C4-2B (cell line): Measurements from ENCODE around the gene PALM2AKAP2.
"Not testable (repeated sequence)": the region's sequence is repeated elsewhere in the genome, so short reads cannot be mapped to it uniquely, and the experiment has no call there.

Source experiments
- H3K27ac ChIP-seq: fragments of 450-650 bp; 2 replicates; pipeline ENCODE4 v1.5.1; 2017
- CTCF ChIP-seq: fragments of 450-650 bp; conservative IDR thresholded peaks from 2 replicates; pipeline ENCODE4 v1.5.1; 2017; ENCODE audit warnings: mild to moderate bottlenecking
- ZFX ChIP-seq: fragments of 450-650 bp; IDR thresholded peaks from 2 replicates; pipeline ENCODE4 v1.6.1; 2017

PALM2AKAP2 gene

GRCh38 chr9:109813829-109814228, 33.8 kb downstream of the PALM2AKAP2 start:
- TF ChIP-seq ZFX = no peak
- TF ChIP-seq CTCF = no peak
- H3K27ac ChIP-seq = no peak overlapping the region

GRCh38 chr9:109815366-109815947, 35.5 kb downstream of the PALM2AKAP2 start:
- no peak for TF ChIP-seq CTCF
- no peak for TF ChIP-seq ZFX
- H3K27ac ChIP-seq = no peak overlapping the region

GRCh38 chr9:109816490-109816889, 36.5 kb downstream of the PALM2AKAP2 start:
- H3K27ac ChIP-seq = no peak overlapping the region
- no peak for TF ChIP-seq CTCF
- TF ChIP-seq ZFX = no peak

DNA sequence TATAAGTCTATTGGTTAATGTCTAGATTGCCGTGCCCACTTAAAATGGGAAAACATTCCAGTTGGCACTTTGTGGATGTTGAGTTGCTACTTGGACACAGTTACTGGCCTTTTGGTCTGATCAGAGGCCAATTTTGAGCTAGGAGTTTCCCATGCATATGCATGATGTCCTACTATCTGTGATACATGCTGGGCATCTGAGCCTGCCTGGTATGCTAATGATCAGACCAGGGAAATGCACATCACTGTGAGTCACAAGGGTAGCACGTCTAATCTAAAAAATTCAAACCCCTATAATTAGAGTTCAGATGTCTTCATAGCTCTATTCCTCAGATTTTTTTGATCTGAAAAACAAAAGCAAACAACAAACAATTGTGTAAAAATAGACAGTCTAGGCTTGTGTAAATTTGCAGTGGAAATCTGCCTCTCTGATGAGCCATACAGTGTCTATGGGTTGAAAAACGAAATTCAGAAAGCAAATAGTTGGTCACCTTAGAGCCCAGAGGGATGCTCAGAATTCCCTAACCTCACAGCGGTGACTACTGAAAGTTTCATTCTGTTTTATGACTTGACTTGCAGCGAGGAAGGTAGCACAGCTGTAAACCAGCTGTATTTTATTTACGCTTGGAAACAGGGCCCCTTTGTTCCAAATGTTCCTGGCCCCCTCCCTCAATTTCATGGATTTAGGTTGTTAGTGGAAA, 37.3 kb downstream of the PALM2AKAP2 start:
- no peak for TF ChIP-seq ZFX
- no peak for TF ChIP-seq CTCF
- no peak overlapping the region for H3K27ac ChIP-seq

DNA sequence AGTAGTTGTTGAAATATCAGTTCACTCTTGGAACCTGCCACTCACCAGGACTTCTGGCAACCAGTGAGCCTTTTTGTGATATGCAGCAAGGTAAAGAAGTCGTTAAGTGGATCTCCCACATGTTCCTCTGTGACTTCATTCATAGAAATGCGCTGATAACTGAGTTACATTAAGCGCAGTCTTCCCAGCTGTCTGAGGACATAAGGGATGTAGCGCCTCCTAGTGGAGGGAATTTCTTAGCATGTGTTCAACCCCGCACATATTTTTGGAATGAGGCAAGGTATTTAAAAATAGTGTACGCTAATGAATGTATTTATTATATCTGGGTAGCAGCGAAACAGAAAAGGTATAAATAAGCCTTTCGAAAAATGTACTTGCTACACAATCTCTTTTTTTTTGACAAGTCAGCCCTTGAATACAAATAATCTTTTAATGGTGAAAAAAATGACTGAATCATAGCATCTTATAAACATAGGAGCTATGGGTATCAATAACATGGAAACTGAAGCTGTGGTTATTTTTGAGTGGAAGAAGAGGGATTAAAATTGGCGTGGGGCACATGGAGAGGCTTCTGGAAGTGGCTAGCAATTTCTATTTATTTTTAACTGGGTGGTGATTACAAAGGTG, 38.0 kb downstream of the PALM2AKAP2 start:
- TF ChIP-seq CTCF = peak; percentile 95
- no peak for TF ChIP-seq ZFX
- no peak overlapping the region for H3K27ac ChIP-seq

DNA sequence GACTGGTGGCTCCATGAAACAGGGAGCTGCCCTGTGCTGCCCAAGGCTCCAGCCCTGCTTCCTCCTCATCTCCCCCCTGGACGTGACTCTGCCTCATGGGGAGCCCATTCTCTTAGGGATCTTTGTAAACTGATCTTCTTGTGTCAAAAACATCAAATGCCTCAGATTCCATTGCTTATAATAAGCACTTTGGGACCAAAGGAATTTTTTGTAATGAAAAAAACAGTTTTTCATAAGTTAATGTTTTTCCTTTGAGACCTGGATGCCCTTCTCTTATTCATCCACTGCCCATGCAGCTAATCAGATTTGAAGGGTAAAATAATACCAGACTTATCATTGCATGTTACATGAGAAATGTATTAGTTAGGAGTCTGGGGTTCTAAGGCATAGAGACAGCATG, 41.7 kb downstream of the PALM2AKAP2 start:
- TF ChIP-seq ZFX (no peak), CTCF (no peak)
- no peak overlapping the region for H3K27ac ChIP-seq

- not testable (repeated sequence) for H3K27ac ChIP-seq
These were observed 45.4 kb downstream of the PALM2AKAP2 start for GRCh38 chr9:109825383-109825782.
